GM18511 (cell line): ENCODE data around the gene OR51T1.

ENCODE experiments used
- ATAC-seq: cut with Tn5 transposase; IDR thresholded peaks from one replicate; pipeline ENCODE4 v1.9.1; 2021; ENCODE audit warnings: mild to moderate bottlenecking, moderate library complexity; ENCODE audit not compliant: unreplicated experiment

OR51T1 gene

GRCh38 chr11:4924239-4924638, 42.5 kb downstream of the OR51T1 start, which contains the start of gene OR51G1:
OR51G1 (minus strand) TSS chr11:4924339; CDS start chr11:4924339, 0 bp downstream.
- no peak for ATAC-seq

- ATAC-seq: no peak
These were observed 44.9 kb downstream of the OR51T1 start for GRCh38 chr11:4926608-4927007.
